ENCODE measurements around the gene ANKRD37. TPM values are rescaled to one million over a fixed set of nuclear protein-coding genes. Genes with fewer than 3 reads are reported as not detected.

Gene ANKRD37
- total RNA-seq, 1 experiment from 2014 or later, result 3.7 TPM

DNA sequence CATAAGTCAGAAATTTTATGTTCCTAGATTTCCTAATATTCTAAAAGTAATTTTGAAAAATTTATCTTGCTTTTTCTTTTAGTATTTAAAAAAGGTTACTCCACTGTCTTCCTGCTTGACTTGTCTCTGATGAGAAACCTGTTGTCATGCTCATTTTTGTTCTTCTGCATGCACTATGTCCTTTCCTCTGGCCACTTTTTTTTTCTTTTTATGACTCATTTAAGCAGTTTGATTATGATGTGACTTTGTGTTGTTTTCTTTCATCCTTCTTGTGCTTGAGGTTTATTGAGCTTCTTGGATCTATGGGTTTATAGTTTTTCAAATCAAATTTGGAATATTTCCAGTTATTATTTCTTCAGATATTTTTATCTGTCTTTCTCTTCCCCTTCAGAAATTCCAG lies 41.2 kb downstream of the ANKRD37 start:
- no peaks in the 10 kb centered on the region for H3K36me3 Mint-ChIP-seq (ENCODE audit: insufficient read depth in 1 of 3, low read depth in 3 of 3)
- Histone ChIP-seq H2BK12ac (ENCODE audit: insufficient read length, low read depth, low read length) (no peak overlapping the region), H4K91ac (ENCODE audit: insufficient read length, low read depth, low read length) (no peak overlapping the region), H3T11ph (ENCODE audit: low read length) (no peak overlapping the region), H3K9ac (ENCODE audit: extremely low read depth, insufficient read length, low read length) (no peak overlapping the region), H3K14ac (ENCODE audit: insufficient read depth, low read length) (no peak overlapping the region), H3K4ac (ENCODE audit: low read depth, low read length) (no peak overlapping the region), H3K9me3 (ENCODE audit: control insufficient read depth, low read depth, low read length) (no peaks in the 10 kb centered on the region), H4K20me1 (ENCODE audit: control insufficient read depth, insufficient read depth, insufficient read length) (no peaks in the 10 kb centered on the region), H2BK20ac (ENCODE audit: low read depth, low read length, poor library complexity, severe bottlenecking) (no peak overlapping the region), H3K27me3 (ENCODE audit: insufficient read depth, low read length) (no peaks in the 10 kb centered on the region), H2BK5ac (ENCODE audit: insufficient read length, low read length) (no peak overlapping the region), H3K23ac (ENCODE audit: insufficient read length, low read depth, low read length) (no peak overlapping the region), H3K4me2 (ENCODE audit: insufficient read depth, insufficient read length, low read length) (no peak overlapping the region), H3K27ac (ENCODE audit: insufficient read length, low read depth, low read length) (no peak overlapping the region), H4K8ac (replicated peaks; ENCODE audit: insufficient read length, low read depth, low read length) (no peak overlapping the region), H3K4me1 (ENCODE audit: insufficient read depth, low read length) (no peaks in the 10 kb centered on the region), H2AFZ (ENCODE audit: low read length) (no peak overlapping the region), H4K5ac (ENCODE audit: insufficient read length, low read depth, low read length) (no peak overlapping the region), H3K79me1 (ENCODE audit: insufficient read depth, low read depth, low read length, poor library complexity, severe bottlenecking) (no peaks in the 10 kb centered on the region), H3K18ac (ENCODE audit: insufficient read length, low read depth, low read length) (no peak overlapping the region), H2AK5ac (ENCODE audit: insufficient read length, low read length) (no peak overlapping the region), H2BK15ac (ENCODE audit: low read depth, low read length) (no peak overlapping the region), H3K79me2 (ENCODE audit: insufficient read depth, low read length) (no peaks in the 10 kb centered on the region), H3K56ac (ENCODE audit: insufficient read length, low read depth, low read length) (no peak overlapping the region), H2BK120ac (ENCODE audit: low read depth, low read length, poor library complexity, severe bottlenecking) (no peak overlapping the region), H3K23me2 (ENCODE audit: insufficient read length, low read depth, low read length, poor library complexity, severe bottlenecking) (no peaks in the 10 kb centered on the region)
- no peaks in the 10 kb centered on the region for H3K4me1 Mint-ChIP-seq
- no peaks in the 10 kb centered on the region for H3K27me3 Mint-ChIP-seq (ENCODE audit: low read depth)
- DNase-seq, result no peak
- no peaks in the 10 kb centered on the region for H3K9me3 Mint-ChIP-seq
- TF ChIP-seq, protein P1, sequence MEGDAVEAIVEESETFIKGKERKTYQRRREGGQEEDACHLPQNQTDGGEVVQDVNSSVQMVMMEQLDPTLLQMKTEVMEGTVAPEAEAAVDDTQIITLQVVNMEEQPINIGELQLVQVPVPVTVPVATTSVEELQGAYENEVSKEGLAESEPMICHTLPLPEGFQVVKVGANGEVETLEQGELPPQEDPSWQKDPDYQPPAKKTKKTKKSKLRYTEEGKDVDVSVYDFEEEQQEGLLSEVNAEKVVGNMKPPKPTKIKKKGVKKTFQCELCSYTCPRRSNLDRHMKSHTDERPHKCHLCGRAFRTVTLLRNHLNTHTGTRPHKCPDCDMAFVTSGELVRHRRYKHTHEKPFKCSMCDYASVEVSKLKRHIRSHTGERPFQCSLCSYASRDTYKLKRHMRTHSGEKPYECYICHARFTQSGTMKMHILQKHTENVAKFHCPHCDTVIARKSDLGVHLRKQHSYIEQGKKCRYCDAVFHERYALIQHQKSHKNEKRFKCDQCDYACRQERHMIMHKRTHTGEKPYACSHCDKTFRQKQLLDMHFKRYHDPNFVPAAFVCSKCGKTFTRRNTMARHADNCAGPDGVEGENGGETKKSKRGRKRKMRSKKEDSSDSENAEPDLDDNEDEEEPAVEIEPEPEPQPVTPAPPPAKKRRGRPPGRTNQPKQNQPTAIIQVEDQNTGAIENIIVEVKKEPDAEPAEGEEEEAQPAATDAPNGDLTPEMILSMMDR (conservative IDR thresholded peaks at IDR 0.05), result no peak
- H3K27ac Mint-ChIP-seq, result no peak overlapping the region
- H3K4me3 Mint-ChIP-seq, result no peak overlapping the region

All from H9 (cell line).